NCI-H2107 (cell line): Measurements from ENCODE around the gene RTN4IP1.

Experiments
- DNase-seq: peaks from one replicate; lab custom pipeline; 2025; lab: John Stamatoyannopoulos, UW

Gene RTN4IP1

GRCh38 chr6:106546691-106547414 lies 82.4 kb downstream of the RTN4IP1 start:
- no peak for DNase-seq

GRCh38 chr6:106546261-106546690 lies 83.0 kb downstream of the RTN4IP1 start:
- DNase-seq, result no peak

- no peak for DNase-seq
Observed at GRCh38 chr6:106540907-106541306, 88.4 kb downstream of the RTN4IP1 start.

GRCh38 chr6:106540432-106540831 lies 88.9 kb downstream of the RTN4IP1 start:
- no peak for DNase-seq

DNA sequence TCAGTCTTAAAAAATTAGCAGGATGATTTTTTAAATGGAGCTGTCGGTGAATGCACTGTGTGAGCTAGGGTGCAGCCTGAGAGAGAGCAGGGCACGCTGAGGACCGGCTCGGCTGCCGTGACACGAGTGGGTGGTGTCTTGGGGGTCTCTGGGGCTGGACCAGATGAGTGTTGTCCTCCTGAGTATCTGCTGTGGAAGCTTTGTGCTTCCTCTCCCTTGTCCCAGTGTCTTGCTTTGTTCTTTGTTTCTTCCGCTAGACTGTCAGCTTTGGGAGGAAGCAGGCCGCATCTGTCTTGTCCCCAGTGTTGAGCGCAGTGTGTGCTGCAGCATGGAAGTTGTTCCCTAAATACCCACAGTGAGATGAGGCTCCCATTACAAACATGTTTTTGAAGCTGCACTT lies 89.4 kb downstream of the RTN4IP1 start:
- DNase-seq, result no peak

DNA sequence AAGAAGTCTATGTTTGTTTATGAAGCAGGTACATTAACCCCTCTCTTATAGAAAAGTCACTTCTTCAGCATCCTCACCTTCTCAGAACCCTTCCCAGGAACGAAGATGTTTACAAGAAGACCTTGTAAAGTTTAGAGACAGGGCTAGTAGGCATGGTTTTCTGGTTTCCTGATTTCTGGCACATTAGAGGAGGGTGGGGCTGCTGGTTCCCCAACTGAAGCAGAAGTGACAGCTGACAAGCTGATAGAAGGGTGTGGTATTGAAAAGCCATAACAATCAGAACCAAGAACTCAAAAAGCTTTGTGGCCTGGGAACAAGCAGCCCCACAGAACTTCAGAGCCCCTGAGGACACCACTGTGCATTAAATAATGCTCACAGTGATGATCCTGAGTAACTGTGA lies 91.2 kb downstream of the RTN4IP1 start:
- DNase-seq, result no peak

GRCh38 chr6:106537662-106538061 lies 91.6 kb downstream of the RTN4IP1 start:
- DNase-seq, result no peak

DNA sequence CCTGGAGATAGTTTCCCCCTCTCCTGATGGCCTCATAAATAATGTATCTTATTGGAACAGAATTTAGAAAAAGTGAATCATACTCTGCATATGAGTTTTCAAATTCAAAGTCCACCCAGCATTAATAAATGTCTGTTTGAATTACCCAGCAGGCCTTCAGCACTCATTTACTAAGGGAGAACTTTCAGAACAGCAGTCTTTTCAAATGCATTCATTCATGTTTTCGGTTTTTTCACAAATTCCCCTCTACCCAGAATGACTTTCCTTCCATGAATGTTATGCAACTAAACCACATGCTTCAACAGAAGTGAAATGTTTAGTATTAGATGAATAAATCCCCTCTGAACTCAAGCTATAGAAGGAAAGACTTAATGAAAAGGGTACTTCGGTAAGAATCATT lies 92.4 kb downstream of the RTN4IP1 start:
- no peak for DNase-seq

- no peak for DNase-seq
Observed at GRCh38 chr6:106536357-106536756, 92.9 kb downstream of the RTN4IP1 start.

DNA sequence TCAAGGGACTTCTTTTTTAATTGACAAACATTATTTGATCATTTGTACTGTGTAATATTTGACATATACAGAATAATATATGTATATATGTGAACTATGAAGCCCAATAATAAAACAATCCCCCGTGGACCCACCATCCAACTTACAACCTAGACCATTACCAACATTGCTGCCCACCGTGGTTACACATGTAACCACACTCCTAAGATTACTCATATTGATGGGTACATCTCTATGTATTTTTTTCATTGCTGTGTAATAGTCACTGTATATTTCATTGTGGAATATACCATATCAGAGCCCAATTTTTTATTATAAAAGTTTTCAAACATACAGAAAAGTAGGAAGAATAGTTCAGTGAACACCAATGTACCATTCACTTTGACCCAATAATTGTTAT lies 94.3 kb downstream of the RTN4IP1 start:
- DNase-seq, result no peak

DNA sequence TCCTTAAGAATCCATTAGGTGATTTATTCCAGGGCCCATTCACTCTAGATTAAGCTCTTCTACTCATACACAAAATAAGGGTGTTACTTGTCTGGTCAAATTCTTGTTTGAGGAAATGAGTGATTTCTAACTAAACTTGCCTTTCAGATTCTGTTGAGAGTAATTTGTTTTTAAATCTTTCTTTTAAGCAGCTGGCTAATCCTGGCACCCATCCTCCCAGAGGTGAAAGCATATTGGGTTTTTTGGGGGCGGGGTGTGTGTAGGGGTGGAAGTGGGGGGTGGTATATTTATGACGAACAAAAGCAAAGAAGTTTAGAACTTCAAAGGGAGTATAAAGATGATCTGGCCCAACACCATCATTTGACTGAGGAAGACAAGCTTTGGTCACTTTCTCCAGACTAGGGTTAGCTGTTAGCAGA lies 94.7 kb downstream of the RTN4IP1 start:
- no peak for DNase-seq

GRCh38 chr6:106534004-106534403 lies 95.3 kb downstream of the RTN4IP1 start:
- no peak for DNase-seq

GRCh38 chr6:106533054-106533453 lies 96.2 kb downstream of the RTN4IP1 start:
- no peak for DNase-seq

DNA sequence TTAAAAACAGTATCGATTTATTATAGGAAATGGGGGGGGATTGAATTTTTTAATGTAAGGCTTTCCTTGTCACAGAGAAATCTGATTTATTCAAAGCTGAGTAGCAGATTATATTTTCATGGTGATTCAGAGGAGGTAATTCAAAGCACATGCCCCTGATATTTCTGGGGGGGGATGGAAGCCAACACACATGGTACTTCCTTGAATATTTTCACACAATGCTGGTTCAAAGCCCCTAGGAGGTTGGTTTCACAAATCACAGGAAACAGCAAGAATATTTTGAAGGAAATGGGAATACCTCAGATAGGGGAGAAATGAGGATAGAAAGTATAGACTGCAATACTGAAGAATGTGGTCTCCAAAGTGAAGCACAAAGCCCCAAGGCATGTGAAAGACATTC lies 98.8 kb downstream of the RTN4IP1 start:
- no peak for DNase-seq

DNA sequence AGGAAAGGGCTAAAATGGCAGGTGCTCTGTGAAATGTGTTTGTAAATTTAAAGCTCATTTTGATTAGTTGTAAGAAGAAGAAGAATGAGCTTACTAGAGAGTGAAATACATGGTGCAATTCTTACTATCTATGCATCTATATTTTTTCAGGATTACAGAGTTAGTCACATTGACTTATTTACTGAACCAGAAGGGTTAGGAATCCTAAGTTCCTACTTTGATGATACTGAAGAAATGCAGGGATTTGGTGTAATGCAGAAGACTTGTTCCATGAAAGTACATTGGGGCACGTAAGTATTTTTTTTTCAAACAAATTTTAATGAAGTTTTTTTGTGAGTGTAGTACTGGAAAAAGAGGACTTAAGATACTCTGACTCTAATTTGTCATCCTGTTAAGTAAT lies 99.3 kb downstream of the RTN4IP1 start:
- no peak for DNase-seq

DNA sequence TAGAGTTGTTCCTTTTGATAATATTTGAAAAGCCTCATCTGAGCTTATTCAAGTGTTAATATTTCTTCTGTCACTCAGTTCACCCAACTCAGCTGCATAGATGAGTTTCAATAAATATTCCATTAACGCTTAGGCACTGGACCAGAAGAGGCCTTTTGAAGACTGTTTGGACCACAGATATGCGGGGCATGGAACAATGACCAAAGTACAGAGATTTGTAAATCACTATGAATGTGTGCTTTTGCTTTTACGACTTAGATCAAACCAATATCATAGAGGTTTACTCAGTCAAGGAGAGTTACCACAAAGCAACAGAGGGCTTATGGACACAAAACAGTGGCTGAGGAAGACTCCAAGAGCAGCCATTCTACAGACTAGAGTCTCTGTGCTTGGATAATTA lies 99.9 kb downstream of the RTN4IP1 start:
- no peak for DNase-seq

DNA sequence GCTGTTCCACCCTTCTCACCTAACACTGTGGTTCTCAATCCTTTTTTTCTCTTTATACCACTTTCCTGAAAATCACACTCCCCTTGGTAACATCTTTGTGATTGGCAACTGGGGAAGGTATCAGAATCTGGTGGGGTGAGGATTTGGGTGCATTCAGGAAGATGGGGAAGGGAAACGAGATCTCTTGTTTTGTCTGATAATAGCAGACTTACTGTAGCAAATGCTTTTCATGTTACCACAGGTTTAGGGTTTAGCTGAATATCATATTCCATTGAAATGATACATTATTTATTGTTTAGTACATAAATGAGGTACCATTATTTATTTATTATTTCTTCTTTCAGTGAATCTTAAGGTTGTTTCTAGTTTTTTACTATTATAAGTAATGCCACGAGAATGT lies 100.8 kb downstream of the RTN4IP1 start:
- DNase-seq, result no peak

DNA sequence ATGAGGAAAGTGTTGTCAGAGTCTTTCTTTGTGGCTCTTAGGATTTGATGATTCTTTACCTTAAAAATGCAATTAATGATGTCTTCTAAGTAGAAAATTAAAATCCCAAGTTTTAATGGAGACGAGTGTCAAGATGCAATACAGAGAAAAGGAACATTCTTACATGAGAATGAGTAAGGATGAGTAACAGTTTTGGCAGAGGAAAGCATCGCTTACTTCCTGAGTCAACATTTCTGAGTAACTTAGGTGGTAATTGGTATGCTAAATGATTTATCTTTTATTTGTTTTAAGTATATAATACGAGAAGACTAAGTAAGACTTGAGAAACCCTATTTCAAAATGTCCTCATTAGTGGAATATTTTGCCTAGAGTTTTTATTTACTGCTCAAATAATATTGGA lies 101.3 kb downstream of the RTN4IP1 start:
- DNase-seq, result no peak

DNA sequence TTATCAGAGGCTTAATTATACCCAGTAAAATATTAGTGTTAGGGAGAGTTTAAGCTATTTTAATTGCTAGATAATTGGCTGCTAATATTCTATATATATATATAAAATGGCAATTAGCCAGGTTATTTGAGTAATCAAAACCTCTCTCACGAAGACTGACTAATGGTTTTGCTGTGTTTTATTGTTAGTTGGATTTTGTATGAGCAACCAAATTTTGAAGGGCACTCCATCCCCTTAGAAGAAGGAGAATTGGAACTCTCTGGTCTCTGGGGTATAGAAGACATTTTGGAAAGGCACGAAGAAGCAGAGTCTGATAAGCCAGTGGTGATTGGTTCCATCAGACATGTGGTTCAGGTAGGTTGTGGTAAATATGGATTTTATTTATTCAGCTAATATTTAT lies 102.2 kb downstream of the RTN4IP1 start:
- DNase-seq, result no peak

- DNase-seq, result no peak
Observed at GRCh38 chr6:106525882-106526275, 103.4 kb downstream of the RTN4IP1 start.

- DNase-seq, result no peak
Observed at GRCh38 chr6:106525107-106525881, 104.0 kb downstream of the RTN4IP1 start.

DNA sequence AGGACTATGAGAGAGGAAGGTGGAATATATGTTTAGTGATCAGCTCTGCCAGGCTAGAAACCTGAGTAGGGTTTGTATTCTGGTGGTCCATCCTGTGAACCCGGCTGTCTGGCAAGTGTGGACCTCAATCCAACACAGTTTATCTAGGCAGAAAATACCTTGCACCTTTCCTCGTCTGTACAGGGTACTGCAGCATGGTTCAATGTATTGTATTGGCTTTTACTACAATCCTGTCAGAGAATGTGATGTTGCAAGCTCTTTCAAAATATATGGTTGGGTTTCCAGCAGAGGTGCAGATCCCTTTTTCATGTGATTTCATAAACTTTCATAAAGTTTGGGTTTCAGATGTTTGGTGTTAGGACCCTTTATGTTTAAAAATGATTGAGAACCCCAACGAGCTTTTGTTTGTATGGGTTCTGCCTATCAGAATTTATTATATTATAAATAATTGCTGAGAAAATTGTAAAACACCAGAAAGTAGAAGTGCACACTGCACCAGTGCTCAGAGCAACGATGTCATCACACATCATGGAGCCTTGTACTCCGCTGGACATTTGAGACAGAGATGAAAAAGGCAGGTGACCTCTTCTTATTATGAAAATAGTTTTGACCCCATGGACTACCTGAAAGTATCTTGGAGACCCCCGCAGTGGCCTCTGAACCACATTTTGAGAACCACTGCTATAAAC lies 106.6 kb downstream of the RTN4IP1 start:
- no peak for DNase-seq
